Measurements from ENCODE around the gene PTPRN2. TPM values are rescaled to one million over a fixed set of nuclear protein-coding genes. Genes with fewer than 3 reads are reported as not detected.
A peak's percentile ranks its signal among the peaks of the same experiment; 100 is the strongest.

PTPRN2 gene
- total RNA-seq, 1 experiment from 2014 or later = not detected

DNA sequence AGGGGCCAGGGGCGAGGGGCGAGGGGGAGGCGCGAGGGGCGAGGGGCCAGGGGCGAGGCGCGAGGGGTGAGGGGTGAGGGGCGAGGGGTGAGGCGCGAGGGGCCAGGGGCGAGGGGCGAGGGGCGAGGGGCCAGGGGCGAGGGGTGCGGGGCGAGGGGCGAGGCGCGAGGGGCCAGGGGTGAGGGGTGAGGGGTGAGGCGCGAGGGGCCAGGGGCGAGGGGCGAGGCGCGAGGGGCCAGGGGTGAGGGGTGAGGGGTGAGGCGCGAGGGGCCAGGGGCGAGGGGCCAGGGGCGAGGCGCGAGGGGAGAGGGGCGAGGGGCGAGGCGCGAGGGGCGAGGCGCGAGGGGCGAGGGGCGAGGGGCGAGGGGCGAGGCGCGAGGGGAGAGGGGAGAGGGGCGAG lies 192.3 kb downstream of the PTPRN2 start:
- no peak for DNase-seq
- Histone ChIP-seq H3K27ac (no peak overlapping the region), H3K4me2 (no peak overlapping the region), H3K36me3 (ENCODE audit: low read depth) (no peaks in the 10 kb centered on the region), H3K9me3 (ENCODE audit: insufficient read depth, low read depth) (no peaks in the 10 kb centered on the region), H3F3A (ENCODE audit: insufficient read depth, low read depth) (no peaks in the 10 kb centered on the region), H3K79me2 (ENCODE audit: low read depth) (no peaks in the 10 kb centered on the region), H3K4me1 (replicated peaks; ENCODE audit: insufficient read depth) (no peaks in the 10 kb centered on the region), H4K20me1 (ENCODE audit: insufficient read depth) (no peaks in the 10 kb centered on the region), H2AFZ (no peak overlapping the region), H3K9me2 (ENCODE audit: insufficient read depth) (no peaks in the 10 kb centered on the region), H3K27me3 (ENCODE audit: insufficient read depth, low read depth) (peaks cover 73% of the 10 kb centered on the region), H3K4me3 (no peak overlapping the region)
- intact Hi-C loops (cut with micrococcal nuclease; ENCODE audit: unreplicated experiment) = no loop called here
- BruUV-seq (replicated peaks) = no TSS peak
- CTCF ChIA-PET = no interaction called here
- POLR2A ChIA-PET (ENCODE audit: unreplicated experiment) = no interaction called here
- TF ChIP-seq EZH2 (IDR thresholded peaks at IDR 0.05; ENCODE audit: low read depth) = no peak
- TF ChIP-seq, protein P1, sequence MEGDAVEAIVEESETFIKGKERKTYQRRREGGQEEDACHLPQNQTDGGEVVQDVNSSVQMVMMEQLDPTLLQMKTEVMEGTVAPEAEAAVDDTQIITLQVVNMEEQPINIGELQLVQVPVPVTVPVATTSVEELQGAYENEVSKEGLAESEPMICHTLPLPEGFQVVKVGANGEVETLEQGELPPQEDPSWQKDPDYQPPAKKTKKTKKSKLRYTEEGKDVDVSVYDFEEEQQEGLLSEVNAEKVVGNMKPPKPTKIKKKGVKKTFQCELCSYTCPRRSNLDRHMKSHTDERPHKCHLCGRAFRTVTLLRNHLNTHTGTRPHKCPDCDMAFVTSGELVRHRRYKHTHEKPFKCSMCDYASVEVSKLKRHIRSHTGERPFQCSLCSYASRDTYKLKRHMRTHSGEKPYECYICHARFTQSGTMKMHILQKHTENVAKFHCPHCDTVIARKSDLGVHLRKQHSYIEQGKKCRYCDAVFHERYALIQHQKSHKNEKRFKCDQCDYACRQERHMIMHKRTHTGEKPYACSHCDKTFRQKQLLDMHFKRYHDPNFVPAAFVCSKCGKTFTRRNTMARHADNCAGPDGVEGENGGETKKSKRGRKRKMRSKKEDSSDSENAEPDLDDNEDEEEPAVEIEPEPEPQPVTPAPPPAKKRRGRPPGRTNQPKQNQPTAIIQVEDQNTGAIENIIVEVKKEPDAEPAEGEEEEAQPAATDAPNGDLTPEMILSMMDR (conservative IDR thresholded peaks at IDR 0.05) = no peak

DNA sequence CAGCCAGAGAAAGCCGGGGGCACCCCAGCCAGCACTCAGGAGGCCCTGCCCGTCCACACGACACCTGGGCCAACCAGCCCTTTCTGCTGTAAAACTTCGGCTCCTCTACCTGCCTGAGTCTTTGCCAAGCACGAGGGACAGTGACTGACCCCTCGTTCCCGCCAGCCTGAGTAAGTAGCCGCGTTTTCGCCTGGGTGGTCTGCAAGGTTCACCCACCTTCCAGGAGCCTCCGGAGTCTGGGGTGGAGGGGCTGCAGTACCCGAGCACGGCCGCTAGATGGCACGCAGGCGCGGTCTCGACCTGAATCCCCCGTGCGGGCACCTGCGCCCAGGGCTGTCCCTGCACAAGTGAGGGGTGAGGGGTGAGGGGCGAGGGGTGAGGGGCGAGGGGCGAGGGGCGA lies 192.7 kb downstream of the PTPRN2 start:
- no peak for DNase-seq
- POLR2A ChIA-PET (ENCODE audit: unreplicated experiment) = no interaction called here

DNA sequence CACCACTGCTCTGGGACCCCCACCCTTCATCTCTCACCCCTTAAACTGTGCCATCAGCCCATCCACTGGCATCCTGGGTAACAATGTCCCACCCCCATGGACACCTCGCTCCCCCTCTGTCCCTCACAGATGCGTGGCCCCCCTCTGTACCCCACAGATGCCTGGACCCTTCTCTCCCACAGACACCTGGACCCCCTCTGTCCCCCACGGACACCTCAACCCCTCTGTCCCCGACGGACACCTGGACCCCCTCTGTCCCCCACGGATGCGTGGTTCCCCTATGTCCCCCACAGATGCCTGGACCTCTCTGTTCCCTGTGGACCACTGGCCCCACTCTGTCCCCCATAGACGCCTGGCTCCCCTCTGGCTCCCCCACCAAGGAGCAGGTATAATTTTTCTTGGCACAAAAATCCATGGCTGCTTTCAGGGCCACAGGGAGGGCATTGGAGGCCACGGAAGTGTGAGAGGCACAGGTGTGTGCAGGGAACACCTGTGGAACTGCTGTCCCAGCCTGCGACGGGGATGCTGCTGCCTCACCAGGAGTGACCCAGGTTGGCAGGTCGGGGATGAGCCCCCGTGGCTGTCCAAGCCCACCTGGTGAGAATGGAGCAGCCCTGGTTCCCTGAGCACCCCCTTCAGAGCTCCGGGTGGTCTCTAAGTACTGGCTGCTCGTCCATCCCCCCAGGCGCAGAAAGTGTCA lies 193.5 kb downstream of the PTPRN2 start:
- no TSS peak for BruUV-seq (replicated peaks)
- Histone ChIP-seq H3K79me2 (ENCODE audit: low read depth) (no peaks in the 10 kb centered on the region), H3F3A (ENCODE audit: insufficient read depth, low read depth) (no peaks in the 10 kb centered on the region), H3K36me3 (ENCODE audit: low read depth) (no peaks in the 10 kb centered on the region), H3K4me2 (no peak overlapping the region), H3K9me2 (ENCODE audit: insufficient read depth) (no peaks in the 10 kb centered on the region), H3K9me3 (ENCODE audit: insufficient read depth, low read depth) (no peaks in the 10 kb centered on the region), H2AFZ (no peak overlapping the region), H3K4me3 (no peak overlapping the region), H4K20me1 (ENCODE audit: insufficient read depth) (no peaks in the 10 kb centered on the region), H3K27me3 (ENCODE audit: insufficient read depth, low read depth) (peaks cover 73% of the 10 kb centered on the region), H3K4me1 (replicated peaks; ENCODE audit: insufficient read depth) (no peaks in the 10 kb centered on the region), H3K27ac (no peak overlapping the region)
- CTCF ChIA-PET = no interaction called here
- intact Hi-C loops (cut with micrococcal nuclease; ENCODE audit: unreplicated experiment) = no loop called here
- DNase-seq = no peak
- POLR2A ChIA-PET (ENCODE audit: unreplicated experiment) = no interaction called here
- no peak for TF ChIP-seq EZH2 (IDR thresholded peaks at IDR 0.05; ENCODE audit: low read depth)
- TF ChIP-seq, protein P1 (conservative IDR thresholded peaks at IDR 0.05) = no peak

More for the DNA sequence above, 192.7 kb downstream of the PTPRN2 start:
- intact Hi-C loops (cut with micrococcal nuclease; ENCODE audit: unreplicated experiment) = no loop called here
- H3K4me1 ChIP-seq (replicated peaks; ENCODE audit: insufficient read depth) = no peaks in the 10 kb centered on the region
- CTCF ChIA-PET = no interaction called here
- H4K20me1 ChIP-seq (ENCODE audit: insufficient read depth) = no peaks in the 10 kb centered on the region
- H3K36me3 ChIP-seq (ENCODE audit: low read depth) = no peaks in the 10 kb centered on the region
- no peaks in the 10 kb centered on the region for H3K9me3 ChIP-seq (ENCODE audit: insufficient read depth, low read depth)
- no peaks in the 10 kb centered on the region for H3K79me2 ChIP-seq (ENCODE audit: low read depth)
- H3K4me2 ChIP-seq = no peak overlapping the region
- peaks cover 73% of the 10 kb centered on the region for H3K27me3 ChIP-seq (ENCODE audit: insufficient read depth, low read depth)
- no peak overlapping the region for H3K27ac ChIP-seq
- H2AFZ ChIP-seq = no peak overlapping the region
- no peak overlapping the region for H3K4me3 ChIP-seq
- BruUV-seq (replicated peaks) = no TSS peak
- no peaks in the 10 kb centered on the region for H3K9me2 ChIP-seq (ENCODE audit: insufficient read depth)
- TF ChIP-seq, protein P1 (conservative IDR thresholded peaks at IDR 0.05) = peak; percentile 63
- no peak for TF ChIP-seq EZH2 (IDR thresholded peaks at IDR 0.05; ENCODE audit: low read depth)
- H3F3A ChIP-seq (ENCODE audit: insufficient read depth, low read depth) = no peaks in the 10 kb centered on the region

Measured in PC-9 (cell line).